Heart left ventricle (tissue), 16 donors: ENCODE data around the gene NFATC2. TPM values are rescaled to one million over a fixed set of nuclear protein-coding genes. Genes with fewer than 3 reads are reported as not detected.
A peak's percentile ranks its signal among the peaks of the same experiment; 100 is the strongest.

Experiments used
- ATAC-seq, 4 donors: fragments of 200-7000 bp; cut with Tn5 transposase; one replicate each; pipeline ENCODE4 v1.9.1; 2020 to 2022; ENCODE audit warnings: moderate library complexity in 4 of 4, mild to moderate bottlenecking in 3 of 4, moderate number of reproducible peaks in 1 of 4
- DNase-seq, 5 donors: peaks; one replicate each; pipeline ENCODE4 v3.0.0-alpha.2; 2020
- H3K27ac ChIP-seq, 12 donors: fragments of 200-600 bp; sonication (generic) in 4 of 12; one replicate each; pipeline versions ENCODE4 v1.5.0 to v1.8.0; 2016 to 2022; ENCODE audit warnings: mild to moderate bottlenecking in 2 of 12
- H3K27me3 ChIP-seq, 9 donors: fragments of 200-600 bp; sonication (generic) in 2 of 9; one replicate each; pipeline versions ENCODE4 v1.5.1 to v1.8.0; 2016 to 2022; ENCODE audit warnings: mild to moderate bottlenecking in 3 of 9
- H3K36me3 ChIP-seq, 9 donors: fragments of 200-600 bp; sonication (generic) in 2 of 9; one replicate each; pipeline versions ENCODE4 v1.5.0 to v1.8.0; 2018 to 2022; ENCODE audit warnings: mild to moderate bottlenecking in 2 of 9
- H3K4me1 ChIP-seq, 12 donors: fragments of 200-600 bp; sonication (generic) in 4 of 12; one replicate each; pipeline versions ENCODE4 v1.5.0 to v1.8.0; 2016 to 2022; ENCODE audit warnings: mild to moderate bottlenecking in 3 of 12
- H3K4me3 ChIP-seq, 12 donors: fragments of 200-600 bp; sonication (generic) in 4 of 12; one replicate each; pipeline versions ENCODE4 v1.5.0 to v1.8.0; 2017 to 2022; ENCODE audit warnings: mild to moderate bottlenecking in 9 of 12, moderate library complexity in 4 of 12
- H3K9me3 ChIP-seq, 12 donors: fragments of 200-600 bp; sonication (generic) in 4 of 12; one replicate each; pipeline versions ENCODE4 v1.5.0 to v1.8.0; 2016 to 2022; ENCODE audit warnings: mild to moderate bottlenecking in 1 of 12
- POLR2A ChIP-seq, 2 donors: fragments of 450-650 bp; IDR thresholded peaks; one replicate each; pipeline ENCODE4 v1.6.1; 2017; ENCODE audit warnings: antibody characterized with exemption in 2 of 2, mild to moderate bottlenecking in 2 of 2, moderate library complexity in 2 of 2
- WGBS, 4 donors: extraction: QIAGEN DNeasy Blood & Tissue Kit in 2 of 4; methylation state at CpG; one replicate each; pipeline versions ENCODE4 v1.1.5 to v1.1.7; 2013 to 2018; 5-methylcytosine and 5-hydroxymethylcytosine counted together
- intact Hi-C, 10 donors: fragments of 100-400 bp; cut with DNase I; formaldehyde crosslinking; loops; one replicate each; pipeline versions ENCODE4 v1.11.1 to v1.14.2; 2022
- polyA plus RNA-seq, 2 donors: library from polyadenylated mRNA; stranded (reverse); fragments of 200-250 nt; gene quantifications; one replicate each; pipeline ENCODE4 v1.2.3, GENCODE V29; 2013
- total RNA-seq, 9 donors: library from RNA; depleted of rRNA in 2 of 9; stranded (reverse); fragments of >200 nt in 2 of 9; fragmentation: NEBNext Ultra II Directional in 3 of 9; extraction: Animal tissue kit (Norgen Biotek cat#: 25700) in 3 of 9; gene quantifications; one replicate each; pipeline versions ENCODE4 v1.1.0 to v1.2.4, GENCODE V29; 2016 to 2023
- TF ChIP-seq, protein P1 (sequence below), 12 donors: fragments of 200-600 bp; sonication (generic) in 4 of 12; IDR thresholded peaks; one replicate each; pipeline versions ENCODE4 v1.5.0 to v1.8.0; 2018 to 2022; ENCODE audit warnings: antibody characterized with exemption in 12 of 12, mild to moderate bottlenecking in 5 of 12
- donor health status: ischemic (EF 13 %, LVEDD 7.1; RV severe dilation, severe dysfunction).
- donor health status: healthy with polysubstance abuse.
- donor health status: DM: no; HTN: yes; CAD: no.
- donor health status: DM: no; HTN: no; CAD: no.
- donor health status: ischemic (EF 25% LVEDD 6.9; RV normal size, moderate dysfunction).
- donor health status: ischemic (EF 25% LVEDD 5.7; RV mildly dilated, moderate dysfunction).
- donor health status: healthy.
- donor health status: DM: yes; HTN: yes; CAD: no.
- donor health status: ischemic (EF 35%, LVEDD 5.7; RV mildly dilated, moderate dysfunction).
- donor health status: nonischemic (EF 11% LVEDD 7.7; RV severe dilation, severe dysfunction).
- donor health status: DM: yes; HTN: yes; CAD: no.
- donor health status: PGD.
- donor health status: ischemic (EF 29% LVEDD 5.4; RV normal size, mild dysfunction).
- donor health status: nonischemic (EF 23%, LVEDD 6.1; RV moderate dilation, normal function).

NFATC2 gene
- total and polyA plus RNA-seq, 11 donors, result 0.76 to 7.6 (median 3.2) TPM

DNA sequence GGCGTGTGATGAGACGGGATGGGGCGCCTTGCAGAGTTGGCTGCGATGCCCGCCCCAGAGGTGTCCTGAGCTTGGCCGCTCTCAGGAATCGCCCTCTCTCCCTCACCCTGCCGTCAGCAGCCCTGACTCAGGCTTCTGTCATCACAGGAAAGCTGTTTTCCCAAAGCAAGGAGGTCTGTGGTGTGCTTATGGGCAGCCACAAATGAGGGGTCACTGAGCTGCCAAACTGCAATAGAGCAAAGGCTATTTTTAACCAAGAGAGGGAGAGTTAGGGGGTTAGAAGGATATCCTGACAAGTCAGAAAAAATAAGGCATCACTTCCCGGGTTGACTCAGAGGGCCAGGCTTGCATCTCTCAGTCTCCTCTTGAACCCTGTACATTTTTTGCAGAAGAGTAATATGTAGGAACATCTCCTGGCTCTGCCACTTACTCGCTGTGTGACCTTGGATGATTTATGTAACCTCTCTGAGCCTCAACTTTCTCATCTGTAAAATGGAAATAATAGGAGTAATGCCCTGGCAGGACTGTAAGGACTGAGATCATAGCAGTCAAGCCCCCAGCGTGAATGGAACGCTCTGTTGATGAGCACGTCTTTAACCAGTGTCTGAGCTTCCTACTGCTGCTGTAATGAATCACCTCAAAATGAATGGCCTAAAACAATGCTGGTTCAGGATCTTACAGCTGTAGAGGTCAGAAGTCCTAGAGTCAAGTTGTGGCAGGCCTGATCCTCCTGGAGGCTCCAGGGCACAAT lies 181.9 kb downstream of the NFATC2 start:
- intact Hi-C loops, result no loop called here
- ATAC-seq, result peak in 1 of 4 donors; percentile 12
- TF ChIP-seq, protein P1, sequence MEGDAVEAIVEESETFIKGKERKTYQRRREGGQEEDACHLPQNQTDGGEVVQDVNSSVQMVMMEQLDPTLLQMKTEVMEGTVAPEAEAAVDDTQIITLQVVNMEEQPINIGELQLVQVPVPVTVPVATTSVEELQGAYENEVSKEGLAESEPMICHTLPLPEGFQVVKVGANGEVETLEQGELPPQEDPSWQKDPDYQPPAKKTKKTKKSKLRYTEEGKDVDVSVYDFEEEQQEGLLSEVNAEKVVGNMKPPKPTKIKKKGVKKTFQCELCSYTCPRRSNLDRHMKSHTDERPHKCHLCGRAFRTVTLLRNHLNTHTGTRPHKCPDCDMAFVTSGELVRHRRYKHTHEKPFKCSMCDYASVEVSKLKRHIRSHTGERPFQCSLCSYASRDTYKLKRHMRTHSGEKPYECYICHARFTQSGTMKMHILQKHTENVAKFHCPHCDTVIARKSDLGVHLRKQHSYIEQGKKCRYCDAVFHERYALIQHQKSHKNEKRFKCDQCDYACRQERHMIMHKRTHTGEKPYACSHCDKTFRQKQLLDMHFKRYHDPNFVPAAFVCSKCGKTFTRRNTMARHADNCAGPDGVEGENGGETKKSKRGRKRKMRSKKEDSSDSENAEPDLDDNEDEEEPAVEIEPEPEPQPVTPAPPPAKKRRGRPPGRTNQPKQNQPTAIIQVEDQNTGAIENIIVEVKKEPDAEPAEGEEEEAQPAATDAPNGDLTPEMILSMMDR (IDR thresholded peaks at IDR 0.05), result no peak
- TF ChIP-seq POLR2A (IDR thresholded peaks at IDR 0.05), result no peak
- Histone ChIP-seq H3K27me3 (no peaks in the 10 kb centered on the region), H3K36me3 (no peaks in the 10 kb centered on the region), H3K9me3 (peaks cover 0 to 23% (median 0%) of the 10 kb centered on the region in 12 donors), H3K27ac (no peak overlapping the region), H3K4me1 (no peaks in the 10 kb centered on the region), H3K4me3 (no peak overlapping the region)
- no peak for DNase-seq
- 65 to 74% (median 71%) methylated on average over 11 to 13 of the region's 13 CpGs for WGBS, 4 donors

DNA sequence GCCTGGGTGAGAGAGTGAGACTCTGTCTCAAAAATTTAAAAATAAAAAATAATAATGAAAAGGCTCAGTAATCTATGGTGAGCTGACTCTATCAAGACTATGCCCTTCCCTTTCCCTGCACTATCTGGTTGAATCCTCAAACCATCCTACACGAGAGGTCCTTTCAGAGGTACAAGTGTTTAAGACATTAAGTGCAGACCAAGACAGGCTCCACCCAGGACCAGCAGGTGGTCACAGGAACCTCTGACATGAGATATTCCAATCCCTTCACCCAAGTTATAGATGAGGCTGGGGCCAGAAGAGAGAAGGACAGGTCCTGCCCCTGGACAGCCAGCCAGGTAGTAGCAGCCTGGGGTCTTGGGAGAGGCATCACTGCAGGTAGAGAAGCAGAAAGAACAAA lies 182.6 kb downstream of the NFATC2 start:
- peaks cover 0 to 23% (median 0%) of the 10 kb centered on the region in 12 donors for H3K9me3 ChIP-seq
- 48 to 63% (median 57%) methylated on average over 1 of the region's 1 CpG for WGBS, 4 donors
- no peaks in the 10 kb centered on the region for H3K4me1 ChIP-seq
- DNase-seq (no peak), ATAC-seq (no peak)
- intact Hi-C loops, result no loop called here
- no peaks in the 10 kb centered on the region for H3K36me3 ChIP-seq
- H3K27ac ChIP-seq, result no peak overlapping the region
- no peaks in the 10 kb centered on the region for H3K27me3 ChIP-seq
- no peak for TF ChIP-seq POLR2A (IDR thresholded peaks at IDR 0.05)
- TF ChIP-seq, protein P1 (IDR thresholded peaks at IDR 0.05), result no peak
- no peak overlapping the region for H3K4me3 ChIP-seq

DNA sequence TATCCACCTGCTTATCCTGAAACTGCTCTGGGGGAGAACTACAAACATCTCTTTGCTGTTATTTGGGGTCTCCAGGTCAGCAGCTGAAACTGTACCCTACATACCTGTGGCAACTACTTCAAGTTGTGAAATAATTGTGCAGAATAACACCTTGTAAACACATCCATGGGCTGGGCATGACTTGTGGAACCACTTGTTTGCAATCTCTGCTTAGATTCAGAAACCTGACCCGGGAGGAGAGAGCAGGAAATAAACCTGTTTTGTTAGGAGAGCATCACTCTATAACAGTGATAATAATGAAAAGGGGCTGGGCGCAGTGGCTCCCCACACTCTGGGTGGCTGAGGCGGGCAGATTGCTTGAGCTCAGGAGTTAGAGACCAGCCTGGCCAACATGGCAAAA lies 183.1 kb downstream of the NFATC2 start:
- Histone ChIP-seq H3K27ac (no peak overlapping the region), H3K4me1 (peaks cover 0 to 5% (median 0%) of the 10 kb centered on the region in 12 donors), H3K36me3 (no peaks in the 10 kb centered on the region), H3K27me3 (no peaks in the 10 kb centered on the region), H3K9me3 (peaks cover 0 to 20% (median 0%) of the 10 kb centered on the region in 12 donors), H3K4me3 (no peak overlapping the region)
- no peak for ATAC-seq
- WGBS, 4 donors, result 82 to 90% (median 87%) methylated on average over 3 of the region's 3 CpGs
- DNase-seq, result no peak
- intact Hi-C loops, result no loop called here
- no peak for TF ChIP-seq POLR2A (IDR thresholded peaks at IDR 0.05)
- TF ChIP-seq, protein P1 (IDR thresholded peaks at IDR 0.05), result no peak

DNA sequence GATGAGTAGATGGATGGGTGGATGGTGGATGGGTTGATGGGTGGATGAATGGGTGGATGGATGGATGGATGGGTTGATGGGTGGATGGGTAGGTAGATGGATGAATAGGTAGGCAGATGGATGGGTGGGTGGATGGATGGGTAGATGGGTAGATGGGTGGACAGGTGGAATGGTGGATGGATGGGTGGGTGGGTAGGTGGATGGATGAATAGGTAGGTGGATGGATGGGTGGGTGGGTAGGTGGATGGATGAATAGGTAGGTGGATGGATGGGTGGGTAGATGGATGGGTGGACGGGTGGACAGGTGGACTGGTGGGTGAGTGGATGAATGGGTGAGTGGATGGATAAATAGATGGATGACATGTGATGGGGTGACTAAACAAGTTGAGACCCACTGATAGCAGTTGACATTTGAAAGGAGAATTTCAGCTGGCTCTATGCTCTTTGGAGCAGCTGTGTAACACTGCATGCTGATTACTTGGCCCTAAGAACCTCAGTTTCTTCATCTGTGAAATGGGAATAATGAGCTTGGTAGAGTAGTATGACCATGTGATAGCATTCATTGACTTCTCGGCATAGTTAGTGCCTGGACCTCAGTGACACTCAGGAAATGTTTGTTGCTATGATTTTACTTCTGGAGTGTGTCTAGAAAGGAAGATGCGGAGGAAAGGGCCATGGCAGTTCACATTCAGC lies 184.3 kb downstream of the NFATC2 start:
- peaks cover 0 to 7% (median 0%) of the 10 kb centered on the region in 12 donors for H3K9me3 ChIP-seq
- H3K27ac ChIP-seq, result no peak overlapping the region
- 82 to 87% (median 85%) methylated on average over 3 of the region's 3 CpGs for WGBS, 4 donors
- H3K4me1 ChIP-seq, result peaks cover 0 to 5% (median 0%) of the 10 kb centered on the region in 12 donors
- no peak overlapping the region for H3K4me3 ChIP-seq
- DNase-seq, result no peak
- no peak for ATAC-seq
- TF ChIP-seq, protein P1 (IDR thresholded peaks at IDR 0.05), result no peak
- TF ChIP-seq POLR2A (IDR thresholded peaks at IDR 0.05), result no peak
- H3K36me3 ChIP-seq, result no peaks in the 10 kb centered on the region
- intact Hi-C loops, result no loop called here
- H3K27me3 ChIP-seq, result no peaks in the 10 kb centered on the region
